Measurements from ENCODE around the gene TYW3.
A peak's percentile ranks its signal among the peaks of the same experiment; 100 is the strongest.

Gene TYW3

GRCh38 chr1:74732960-74733603 lies at the start of gene TYW3, which contains the start of gene CRYZ:
TYW3 (plus strand) TSS chr1:74733152; CDS start chr1:74733245, 93 bp downstream.
CRYZ (minus strand) TSS chr1:74733050; CDS start chr1:74724821, 8,229 bp downstream.
- peak within 1 kb of the TSS; percentile 80 for H3K27ac ChIP-seq (ENCODE audit: low read length)
- H3K4me3 ChIP-seq (ENCODE audit: low read length) = peak within 1 kb of the TSS; percentile 90
- peaks cover 3% of the 10 kb centered on the region for H3K4me1 ChIP-seq (ENCODE audit: control insufficient read depth, low read depth, low read length)
- no peaks in the 10 kb centered on the region for H3K9me3 ChIP-seq (ENCODE audit: control insufficient read depth, low read depth, low read length)
- H3K9ac ChIP-seq (ENCODE audit: low read length) = peak within 1 kb of the TSS; percentile 94
- H3K36me3 ChIP-seq (ENCODE audit: control insufficient read depth, low read depth, low read length) = peaks cover 6% of the 10 kb centered on the region
- H3K27me3 ChIP-seq (ENCODE audit: control insufficient read depth, insufficient read depth, low read length) = no peaks in the 10 kb centered on the region

- Histone ChIP-seq H3K4me3 (ENCODE audit: low read length) (no peak overlapping the region), H3K36me3 (ENCODE audit: control insufficient read depth, low read depth, low read length) (no peaks in the 10 kb centered on the region), H3K27me3 (ENCODE audit: control insufficient read depth, insufficient read depth, low read length) (no peaks in the 10 kb centered on the region)
These were observed 49.3 kb upstream of the TYW3 start for GRCh38 chr1:74683656-74684055.

GRCh38 chr1:74684301-74684700 lies 48.7 kb upstream of the TYW3 start:
- Histone ChIP-seq H3K4me1 (ENCODE audit: control insufficient read depth, low read depth, low read length) (no peaks in the 10 kb centered on the region), H3K27me3 (ENCODE audit: control insufficient read depth, insufficient read depth, low read length) (no peaks in the 10 kb centered on the region), H3K9me3 (ENCODE audit: control insufficient read depth, low read depth, low read length) (no peaks in the 10 kb centered on the region), H3K36me3 (ENCODE audit: control insufficient read depth, low read depth, low read length) (no peaks in the 10 kb centered on the region), H3K9ac (ENCODE audit: low read length) (no peak overlapping the region), H3K4me3 (ENCODE audit: low read length) (no peak overlapping the region), H3K27ac (ENCODE audit: low read length) (no peak overlapping the region)

More at GRCh38 chr1:74683656-74684055, 49.3 kb upstream of the TYW3 start:
- Histone ChIP-seq H3K27ac (ENCODE audit: low read length) (no peak overlapping the region), H3K4me1 (ENCODE audit: control insufficient read depth, low read depth, low read length) (no peaks in the 10 kb centered on the region), H3K9me3 (ENCODE audit: control insufficient read depth, low read depth, low read length) (no peaks in the 10 kb centered on the region), H3K9ac (ENCODE audit: low read length) (no peak overlapping the region)

GRCh38 chr1:74686928-74687327 lies 46.0 kb upstream of the TYW3 start:
- Histone ChIP-seq H3K9ac (ENCODE audit: low read length) (no peak overlapping the region), H3K9me3 (ENCODE audit: control insufficient read depth, low read depth, low read length) (no peaks in the 10 kb centered on the region), H3K4me1 (ENCODE audit: control insufficient read depth, low read depth, low read length) (no peaks in the 10 kb centered on the region), H3K27me3 (ENCODE audit: control insufficient read depth, insufficient read depth, low read length) (no peaks in the 10 kb centered on the region), H3K36me3 (ENCODE audit: control insufficient read depth, low read depth, low read length) (no peaks in the 10 kb centered on the region), H3K27ac (ENCODE audit: low read length) (no peak overlapping the region), H3K4me3 (ENCODE audit: low read length) (no peak overlapping the region)

- H3K27ac ChIP-seq (ENCODE audit: low read length) = no peak overlapping the region
These were observed 43.2 kb upstream of the TYW3 start for GRCh38 chr1:74689621-74690363.

GRCh38 chr1:74690364-74690696 lies 42.6 kb upstream of the TYW3 start:
- Histone ChIP-seq H3K9ac (ENCODE audit: low read length) (no peak overlapping the region), H3K9me3 (ENCODE audit: control insufficient read depth, low read depth, low read length) (no peaks in the 10 kb centered on the region), H3K36me3 (ENCODE audit: control insufficient read depth, low read depth, low read length) (no peaks in the 10 kb centered on the region), H3K27me3 (ENCODE audit: control insufficient read depth, insufficient read depth, low read length) (no peaks in the 10 kb centered on the region), H3K27ac (ENCODE audit: low read length) (no peak overlapping the region), H3K4me3 (ENCODE audit: low read length) (no peak overlapping the region), H3K4me1 (ENCODE audit: control insufficient read depth, low read depth, low read length) (no peaks in the 10 kb centered on the region)

More at GRCh38 chr1:74689621-74690363, 43.2 kb upstream of the TYW3 start:
- Histone ChIP-seq H3K36me3 (ENCODE audit: control insufficient read depth, low read depth, low read length) (no peaks in the 10 kb centered on the region), H3K9me3 (ENCODE audit: control insufficient read depth, low read depth, low read length) (no peaks in the 10 kb centered on the region), H3K4me1 (ENCODE audit: control insufficient read depth, low read depth, low read length) (no peaks in the 10 kb centered on the region), H3K27me3 (ENCODE audit: control insufficient read depth, insufficient read depth, low read length) (no peaks in the 10 kb centered on the region), H3K4me3 (ENCODE audit: low read length) (no peak overlapping the region), H3K9ac (ENCODE audit: low read length) (no peak overlapping the region)

GRCh38 chr1:74690909-74691308 lies 42.0 kb upstream of the TYW3 start:
- Histone ChIP-seq H3K4me3 (ENCODE audit: low read length) (no peak overlapping the region), H3K4me1 (ENCODE audit: control insufficient read depth, low read depth, low read length) (no peaks in the 10 kb centered on the region), H3K27me3 (ENCODE audit: control insufficient read depth, insufficient read depth, low read length) (no peaks in the 10 kb centered on the region), H3K9ac (ENCODE audit: low read length) (no peak overlapping the region), H3K9me3 (ENCODE audit: control insufficient read depth, low read depth, low read length) (no peaks in the 10 kb centered on the region), H3K36me3 (ENCODE audit: control insufficient read depth, low read depth, low read length) (no peaks in the 10 kb centered on the region), H3K27ac (ENCODE audit: low read length) (no peak overlapping the region)

- no peaks in the 10 kb centered on the region for H3K36me3 ChIP-seq (ENCODE audit: control insufficient read depth, low read depth, low read length)
- H3K4me3 ChIP-seq (ENCODE audit: low read length) = no peak overlapping the region
- no peaks in the 10 kb centered on the region for H3K4me1 ChIP-seq (ENCODE audit: control insufficient read depth, low read depth, low read length)
- no peaks in the 10 kb centered on the region for H3K9me3 ChIP-seq (ENCODE audit: control insufficient read depth, low read depth, low read length)
- no peaks in the 10 kb centered on the region for H3K27me3 ChIP-seq (ENCODE audit: control insufficient read depth, insufficient read depth, low read length)
- H3K27ac ChIP-seq (ENCODE audit: low read length) = no peak overlapping the region
- no peak overlapping the region for H3K9ac ChIP-seq (ENCODE audit: low read length)
These were observed 39.5 kb upstream of the TYW3 start for GRCh38 chr1:74693473-74693872.

- Histone ChIP-seq H3K36me3 (ENCODE audit: control insufficient read depth, low read depth, low read length) (no peaks in the 10 kb centered on the region), H3K4me3 (ENCODE audit: low read length) (no peak overlapping the region), H3K27me3 (ENCODE audit: control insufficient read depth, insufficient read depth, low read length) (no peaks in the 10 kb centered on the region), H3K27ac (ENCODE audit: low read length) (no peak overlapping the region), H3K9me3 (ENCODE audit: control insufficient read depth, low read depth, low read length) (no peaks in the 10 kb centered on the region), H3K4me1 (ENCODE audit: control insufficient read depth, low read depth, low read length) (no peaks in the 10 kb centered on the region), H3K9ac (ENCODE audit: low read length) (no peak overlapping the region)
These were observed 35.1 kb upstream of the TYW3 start for GRCh38 chr1:74697832-74698231.

GRCh38 chr1:74699331-74699730 lies 33.6 kb upstream of the TYW3 start:
- H3K4me1 ChIP-seq (ENCODE audit: control insufficient read depth, low read depth, low read length) = no peaks in the 10 kb centered on the region
- no peaks in the 10 kb centered on the region for H3K9me3 ChIP-seq (ENCODE audit: control insufficient read depth, low read depth, low read length)
- H3K36me3 ChIP-seq (ENCODE audit: control insufficient read depth, low read depth, low read length) = no peaks in the 10 kb centered on the region
- H3K9ac ChIP-seq (ENCODE audit: low read length) = no peak overlapping the region
- no peak overlapping the region for H3K27ac ChIP-seq (ENCODE audit: low read length)
- no peak overlapping the region for H3K4me3 ChIP-seq (ENCODE audit: low read length)
- H3K27me3 ChIP-seq (ENCODE audit: control insufficient read depth, insufficient read depth, low read length) = no peaks in the 10 kb centered on the region

GRCh38 chr1:74703386-74704182 lies 29.4 kb upstream of the TYW3 start:
- Histone ChIP-seq H3K9me3 (ENCODE audit: control insufficient read depth, low read depth, low read length) (no peaks in the 10 kb centered on the region), H3K27ac (ENCODE audit: low read length) (no peak overlapping the region), H3K36me3 (ENCODE audit: control insufficient read depth, low read depth, low read length) (peaks cover 4% of the 10 kb centered on the region), H3K27me3 (ENCODE audit: control insufficient read depth, insufficient read depth, low read length) (no peaks in the 10 kb centered on the region), H3K9ac (ENCODE audit: low read length) (no peak overlapping the region), H3K4me3 (ENCODE audit: low read length) (no peak overlapping the region), H3K4me1 (ENCODE audit: control insufficient read depth, low read depth, low read length) (no peaks in the 10 kb centered on the region)

Data from iPS-18a (cell line).